ENCODE results near the gene RXRB.

RXRB gene

GRCh38 chr6:33200219-33201146 is at the start of gene RXRB, which contains the start of gene SLC39A7:
RXRB (minus strand) TSS chr6:33200665; CDS start chr6:33200476, 189 bp downstream.
SLC39A7 (plus strand) TSS chr6:33200867; CDS start chr6:33201246, 379 bp downstream.
- Histone ChIP-seq H3K4me1 (ENCODE audit: insufficient read depth, insufficient read length) (peaks cover 4% of the 10 kb centered on the region), H3K27me3 (ENCODE audit: insufficient read depth, insufficient read length) (no peaks in the 10 kb centered on the region), H3K4me3 (ENCODE audit: insufficient read length, low read depth) (peak within 1 kb of the TSS; percentile 95), H3K9ac (ENCODE audit: insufficient read length, low read depth) (peak within 1 kb of the TSS; percentile 87), H3K9me3 (ENCODE audit: insufficient read depth, low read length) (no peaks in the 10 kb centered on the region), H3K36me3 (ENCODE audit: insufficient read depth, insufficient read length, low read length) (peaks cover 43% of the 10 kb centered on the region)
- TF ChIP-seq ZNF274 (IDR thresholded peaks at IDR 0.05; ENCODE audit: low read depth, low read length) (no peak), YY1 (IDR thresholded peaks at IDR 0.05; ENCODE audit: insufficient read depth, insufficient read length) (peak; percentile 94)
- DNase-seq (ENCODE audit: low read depth, low spot score): peak; percentile 94

GRCh38 chr6:33249732-33250630 is 49.5 kb upstream of the RXRB start:
- no peak for DNase-seq (ENCODE audit: low read depth, low spot score)
- peak overlapping the region; percentile 70 for H3K4me3 ChIP-seq (ENCODE audit: insufficient read length, low read depth)
- TF ChIP-seq YY1 (IDR thresholded peaks at IDR 0.05; ENCODE audit: insufficient read depth, insufficient read length): no peak
- TF ChIP-seq SUZ12 (IDR thresholded peaks at IDR 0.05; ENCODE audit: extremely low read depth, insufficient read depth, insufficient read length): no peak
- TF ChIP-seq ZNF274 (IDR thresholded peaks at IDR 0.05; ENCODE audit: low read depth, low read length): no peak

GRCh38 chr6:33248932-33249731 is 48.7 kb upstream of the RXRB start:
- Histone ChIP-seq H3K4me3 (ENCODE audit: insufficient read length, low read depth) (peak overlapping the region; percentile 70), H3K27me3 (ENCODE audit: insufficient read depth, insufficient read length) (peaks cover 18% of the 10 kb centered on the region), H3K9ac (ENCODE audit: insufficient read length, low read depth) (peak overlapping the region; percentile 96), H3K9me3 (ENCODE audit: insufficient read depth, low read length) (no peaks in the 10 kb centered on the region), H3K36me3 (ENCODE audit: insufficient read depth, insufficient read length, low read length) (peaks cover 16% of the 10 kb centered on the region), H3K4me1 (ENCODE audit: insufficient read depth, insufficient read length) (peaks cover 3% of the 10 kb centered on the region)
- TF ChIP-seq YY1 (IDR thresholded peaks at IDR 0.05; ENCODE audit: insufficient read depth, insufficient read length) (no peak), ZNF274 (IDR thresholded peaks at IDR 0.05; ENCODE audit: low read depth, low read length) (no peak), SUZ12 (IDR thresholded peaks at IDR 0.05; ENCODE audit: extremely low read depth, insufficient read depth, insufficient read length) (no peak)
- DNase-seq (ENCODE audit: low read depth, low spot score): peak; percentile 94

More at GRCh38 chr6:33249732-33250630, 49.5 kb upstream of the RXRB start:
- Histone ChIP-seq H3K36me3 (ENCODE audit: insufficient read depth, insufficient read length, low read length) (peaks cover 16% of the 10 kb centered on the region), H3K4me1 (ENCODE audit: insufficient read depth, insufficient read length) (peaks cover 3% of the 10 kb centered on the region), H3K9ac (ENCODE audit: insufficient read length, low read depth) (peak overlapping the region; percentile 96), H3K9me3 (ENCODE audit: insufficient read depth, low read length) (no peaks in the 10 kb centered on the region), H3K27me3 (ENCODE audit: insufficient read depth, insufficient read length) (peaks cover 18% of the 10 kb centered on the region)

- Histone ChIP-seq H3K4me1 (ENCODE audit: insufficient read depth, insufficient read length) (peaks cover 3% of the 10 kb centered on the region), H3K9me3 (ENCODE audit: insufficient read depth, low read length) (no peaks in the 10 kb centered on the region), H3K27me3 (ENCODE audit: insufficient read depth, insufficient read length) (peaks cover 18% of the 10 kb centered on the region), H3K9ac (ENCODE audit: insufficient read length, low read depth) (peak overlapping the region; percentile 63), H3K36me3 (ENCODE audit: insufficient read depth, insufficient read length, low read length) (peaks cover 16% of the 10 kb centered on the region), H3K4me3 (ENCODE audit: insufficient read length, low read depth) (peak overlapping the region; percentile 37)
- DNase-seq (ENCODE audit: low read depth, low spot score): no peak
- TF ChIP-seq YY1 (IDR thresholded peaks at IDR 0.05; ENCODE audit: insufficient read depth, insufficient read length): no peak
- TF ChIP-seq SUZ12 (IDR thresholded peaks at IDR 0.05; ENCODE audit: extremely low read depth, insufficient read depth, insufficient read length): no peak
- no peak for TF ChIP-seq ZNF274 (IDR thresholded peaks at IDR 0.05; ENCODE audit: low read depth, low read length)
Observed at GRCh38 chr6:33248643-33248931, 48.1 kb upstream of the RXRB start.

GRCh38 chr6:33247977-33248642 is 47.6 kb upstream of the RXRB start:
- peaks cover 3% of the 10 kb centered on the region for H3K4me1 ChIP-seq (ENCODE audit: insufficient read depth, insufficient read length)
- DNase-seq (ENCODE audit: low read depth, low spot score): peak; percentile 71
- peak overlapping the region; percentile 63 for H3K9ac ChIP-seq (ENCODE audit: insufficient read length, low read depth)
- TF ChIP-seq SUZ12 (IDR thresholded peaks at IDR 0.05; ENCODE audit: extremely low read depth, insufficient read depth, insufficient read length): no peak
- no peak for TF ChIP-seq ZNF274 (IDR thresholded peaks at IDR 0.05; ENCODE audit: low read depth, low read length)
- no peak for TF ChIP-seq YY1 (IDR thresholded peaks at IDR 0.05; ENCODE audit: insufficient read depth, insufficient read length)
- peaks cover 18% of the 10 kb centered on the region for H3K27me3 ChIP-seq (ENCODE audit: insufficient read depth, insufficient read length)
- peaks cover 16% of the 10 kb centered on the region for H3K36me3 ChIP-seq (ENCODE audit: insufficient read depth, insufficient read length, low read length)
- H3K4me3 ChIP-seq (ENCODE audit: insufficient read length, low read depth): peak overlapping the region; percentile 37
- no peaks in the 10 kb centered on the region for H3K9me3 ChIP-seq (ENCODE audit: insufficient read depth, low read length)

GRCh38 chr6:33243476-33243875 is 43.0 kb upstream of the RXRB start:
- Histone ChIP-seq H3K36me3 (ENCODE audit: insufficient read depth, insufficient read length, low read length) (no peaks in the 10 kb centered on the region), H3K9ac (ENCODE audit: insufficient read length, low read depth) (no peak overlapping the region), H3K27me3 (ENCODE audit: insufficient read depth, insufficient read length) (peaks cover 21% of the 10 kb centered on the region)

More at GRCh38 chr6:33243476-33243875, 43.0 kb upstream of the RXRB start:
- no peaks in the 10 kb centered on the region for H3K9me3 ChIP-seq (ENCODE audit: insufficient read depth, low read length)
- H3K4me3 ChIP-seq (ENCODE audit: insufficient read length, low read depth): no peak overlapping the region
- DNase-seq (ENCODE audit: low read depth, low spot score): no peak
- no peak for TF ChIP-seq ZNF274 (IDR thresholded peaks at IDR 0.05; ENCODE audit: low read depth, low read length)
- no peak for TF ChIP-seq SUZ12 (IDR thresholded peaks at IDR 0.05; ENCODE audit: extremely low read depth, insufficient read depth, insufficient read length)
- no peak for TF ChIP-seq YY1 (IDR thresholded peaks at IDR 0.05; ENCODE audit: insufficient read depth, insufficient read length)
- H3K4me1 ChIP-seq (ENCODE audit: insufficient read depth, insufficient read length): no peaks in the 10 kb centered on the region

All from NT2/D1 (cell line).